Right ventricle myocardium inferior (tissue), 1 donor: ENCODE results near the gene MBLAC1. TPM values are rescaled to one million over a fixed set of nuclear protein-coding genes. Genes with fewer than 3 reads are reported as not detected.
A peak's percentile ranks its signal among the peaks of the same experiment; 100 is the strongest.
"Not testable (repeated sequence)": the region's sequence is repeated elsewhere in the genome, so short reads cannot be mapped to it uniquely, and the experiment has no call there.

Experiments used
- ATAC-seq: fragments of 200-7000 bp; cut with Tn5 transposase; one replicate; pipeline ENCODE4 v1.9.1; 2020; ENCODE audit warnings: mild to moderate bottlenecking, moderate library complexity
- DNase-seq: peaks from one replicate; pipeline ENCODE4 v3.0.0; 2021; ENCODE audit errors: missing footprints
- intact Hi-C: fragments of 100-400 bp; cut with DNase I; formaldehyde crosslinking; loops from one replicate; pipeline ENCODE4 v1.11.0; 2022
- total RNA-seq: library from RNA; stranded (reverse); fragmentation: NEBNext Ultra II Directional; extraction: Animal tissue kit (Norgen Biotek cat#: 25700); gene quantifications from one replicate; pipeline ENCODE4 v1.2.1, GENCODE V29; 2021
- donor health status: DM: no; HTN: yes; CAD: no; lungs with severe emphysema.

MBLAC1 gene
- total RNA-seq, 1 donor from 2014 or later = 2.1 TPM

DNA sequence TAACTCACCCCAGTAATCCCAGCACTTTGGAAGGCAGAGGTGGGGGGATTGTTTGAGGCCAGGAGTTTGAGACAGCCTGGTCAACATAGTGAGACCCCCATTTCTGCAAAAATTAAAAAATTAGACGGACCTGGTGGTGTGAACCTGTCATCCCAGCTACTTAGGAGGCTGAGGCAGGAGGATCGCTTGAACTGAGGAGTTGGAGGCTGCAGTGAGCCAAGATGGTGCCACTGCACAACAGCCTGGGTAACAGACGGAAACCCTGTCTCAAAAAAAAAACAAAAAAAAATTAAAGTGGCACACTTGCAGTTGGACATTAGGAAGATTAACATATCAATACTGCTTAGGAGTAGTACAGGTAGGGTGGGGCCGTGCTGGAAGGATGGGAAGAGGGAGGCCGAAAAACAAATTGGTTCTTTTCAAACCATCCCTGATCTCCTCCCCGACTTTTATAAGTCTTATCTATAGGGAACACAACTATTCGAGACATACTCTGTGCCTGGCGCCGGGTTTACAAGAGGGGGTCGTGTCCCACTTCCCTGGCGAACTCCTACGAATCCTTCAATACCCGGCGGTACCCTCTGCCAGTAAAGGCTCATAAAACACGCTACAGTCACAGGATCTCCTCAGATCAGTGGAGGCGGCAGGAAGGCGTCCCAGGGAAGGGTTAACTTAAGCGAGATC is 8.2 kb upstream of the MBLAC1 start:
- intact Hi-C loops = loop anchor here (1.0 kb wide), 1 partner anchor 18 kb away; no protein-coding TSS in a partner anchor
- ATAC-seq (no peak), DNase-seq (no peak)

- peak; percentile 97 for DNase-seq
- intact Hi-C loops = loop anchor here (1.0 kb wide), 1 partner anchor 19 kb away; no protein-coding TSS in a partner anchor
- ATAC-seq = peak; percentile 91
Observed at GRCh38 chr7:100119072-100119969, 7.4 kb upstream of the MBLAC1 start, which contains the start of the genes CNPY4 and TAF6. CNPY4 (plus strand) TSS chr7:100119634; CDS start chr7:100119745, 111 bp downstream. TAF6 (minus strand) TSS chr7:100119358; CDS start chr7:100114209, 5,149 bp downstream.

DNA sequence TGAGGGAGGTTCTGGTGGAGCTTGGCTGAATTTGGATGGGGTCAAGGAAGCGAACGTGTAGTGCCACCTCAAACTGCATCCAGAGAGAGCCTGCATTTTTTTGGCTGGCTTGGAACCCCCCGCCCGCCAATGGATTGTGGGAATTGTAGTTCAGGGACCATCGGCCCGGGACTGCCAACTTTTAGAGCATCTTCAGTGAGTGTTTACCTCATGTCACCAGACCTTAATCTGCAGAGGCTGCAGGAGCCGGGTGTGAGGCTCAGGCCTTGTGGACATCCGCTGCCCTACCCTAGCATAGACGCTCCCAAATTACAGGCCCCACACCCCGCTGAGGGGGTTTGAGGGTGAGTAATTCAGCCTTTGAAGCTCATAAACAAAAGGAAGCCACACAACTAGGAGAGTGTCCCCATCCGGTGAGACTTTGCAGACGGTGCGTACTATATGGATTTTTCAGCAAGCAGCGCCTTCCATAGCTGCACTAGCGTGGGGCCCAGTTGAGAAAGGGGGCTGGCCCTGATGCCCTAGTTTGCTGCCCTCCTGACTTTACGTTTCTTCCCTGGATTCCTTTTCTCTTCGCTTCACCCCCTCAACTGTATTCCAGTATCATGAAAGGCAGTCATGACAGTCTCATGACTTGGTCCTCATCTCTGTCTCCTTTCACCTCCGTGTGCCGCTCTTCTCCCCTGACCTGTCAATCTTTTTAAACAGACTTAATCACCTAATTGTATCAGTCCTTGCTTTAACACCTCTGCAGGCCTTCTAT is 6.6 kb upstream of the MBLAC1 start:
- intact Hi-C loops = loop anchor here (1.0 kb wide), 1 partner anchor 20 kb away; no protein-coding TSS in a partner anchor
- peak; percentile 67 for ATAC-seq

DNA sequence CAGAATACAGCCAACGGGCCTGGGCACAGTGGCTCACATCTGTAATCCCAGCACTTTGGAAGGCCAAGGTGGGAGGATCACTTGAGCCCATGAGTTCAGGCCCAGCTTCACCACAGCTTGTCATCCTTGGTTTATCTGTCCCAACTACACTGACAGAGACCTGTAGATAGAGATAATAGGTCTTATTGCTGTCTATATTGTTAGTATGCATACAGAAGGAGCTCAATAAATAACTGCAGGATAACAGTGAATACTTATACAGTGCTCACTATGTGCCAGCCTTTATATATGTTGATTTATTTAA is 6.1 kb upstream of the MBLAC1 start:
- ATAC-seq = no peak
- DNase-seq = no peak
- intact Hi-C loops = no loop called here

More for the DNA sequence above, 6.6 kb upstream of the MBLAC1 start:
- no peak for DNase-seq

DNA sequence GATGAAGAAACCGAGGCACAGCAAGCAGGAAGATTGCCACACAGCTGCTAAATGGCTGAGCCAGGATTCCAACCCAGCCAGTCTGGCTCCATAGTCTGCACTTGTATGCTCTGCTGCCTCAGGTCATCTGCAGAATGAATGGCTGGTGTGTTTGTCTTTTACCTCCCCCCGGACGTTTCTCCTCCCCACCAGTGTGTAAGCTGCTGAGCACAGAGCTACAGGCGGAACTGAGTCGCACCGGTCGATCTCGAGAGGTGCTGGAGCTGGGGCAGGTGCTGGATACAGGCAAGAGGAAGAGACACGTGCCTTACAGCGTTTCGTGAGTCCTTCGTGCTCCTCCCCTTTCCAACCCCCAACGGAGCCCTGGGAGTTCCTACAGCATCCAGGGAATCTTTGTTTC is 4.7 kb upstream of the MBLAC1 start:
- intact Hi-C loops = no loop called here
- DNase-seq (no peak), ATAC-seq (no peak)

DNA sequence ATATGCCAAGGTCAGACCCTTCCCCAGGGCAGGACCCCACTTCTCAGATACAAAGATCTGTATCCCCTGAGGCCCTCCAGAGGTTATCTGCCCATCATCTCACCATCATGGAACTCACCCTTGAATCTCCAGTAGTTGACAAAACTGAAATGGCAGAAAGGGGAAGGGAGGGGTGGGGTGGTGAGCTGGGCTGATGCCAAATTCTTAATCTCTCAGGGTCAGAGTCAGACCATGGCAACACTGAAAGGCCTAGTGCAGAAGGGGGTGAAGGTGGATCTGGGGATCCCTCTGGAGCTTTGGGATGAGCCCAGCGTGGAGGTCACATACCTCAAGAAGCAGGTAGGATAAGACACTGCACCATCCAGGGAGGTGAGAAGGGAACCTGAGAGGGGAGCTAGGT is 4.2 kb upstream of the MBLAC1 start:
- ATAC-seq = no peak
- DNase-seq = no peak
- intact Hi-C loops = no loop called here

- intact Hi-C loops = loop anchor here (5.0 kb wide), 3 partner anchors 32 to 132 kb away; no protein-coding TSS in a partner anchor
Observed at GRCh38 chr7:100124301-100125230, 2.2 kb upstream of the MBLAC1 start.

GRCh38 chr7:100126239-100126930 is 382 bp upstream of the MBLAC1 start:
- no peak for DNase-seq
- no peak for ATAC-seq
- intact Hi-C loops = loop anchor here (5.0 kb wide), 3 partner anchors 34 to 134 kb away; no protein-coding TSS in a partner anchor

More at GRCh38 chr7:100124301-100125230, 2.2 kb upstream of the MBLAC1 start:
- ATAC-seq = no peak
- no peak for DNase-seq

DNA sequence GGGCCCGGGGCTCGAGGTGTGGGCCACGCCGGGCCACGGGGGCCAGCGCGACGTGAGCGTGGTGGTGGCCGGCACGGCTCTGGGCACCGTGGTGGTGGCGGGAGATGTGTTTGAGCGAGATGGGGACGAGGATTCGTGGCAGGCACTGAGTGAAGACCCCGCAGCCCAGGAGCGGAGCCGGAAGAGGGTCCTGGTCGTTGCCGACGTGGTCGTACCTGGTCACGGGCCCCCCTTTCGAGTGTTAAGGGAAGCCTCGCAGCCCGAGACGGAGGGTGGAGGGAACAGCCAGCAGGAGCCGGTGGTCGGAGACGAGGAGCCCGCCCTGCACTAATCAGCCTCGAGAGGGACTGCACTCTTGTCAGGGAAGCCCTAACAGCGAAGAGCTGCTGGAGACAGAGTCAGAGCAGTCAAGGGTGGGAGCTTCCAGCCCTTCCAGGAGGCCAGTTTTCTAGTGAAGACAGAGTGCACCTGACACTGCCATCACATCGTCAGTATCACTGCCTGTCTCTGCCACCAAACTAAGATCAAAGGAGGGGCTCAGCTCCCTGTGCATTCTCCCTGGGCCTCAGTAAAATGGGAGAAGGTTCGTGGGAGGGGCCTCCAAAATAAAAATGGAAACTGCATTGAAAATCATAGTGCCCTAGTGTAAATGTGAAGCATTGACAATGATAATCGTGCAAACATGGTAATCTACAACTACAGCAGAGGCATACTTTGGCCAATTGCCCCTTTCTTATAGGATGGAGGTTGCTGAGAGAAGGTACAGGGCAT is 1.3 kb downstream of the MBLAC1 start:
- intact Hi-C loops = loop anchor here (5.0 kb wide), 3 partner anchors 36 to 136 kb away; no protein-coding TSS in a partner anchor
- DNase-seq = no peak
- ATAC-seq = no peak

GRCh38 chr7:100128637-100128963 is 1.8 kb downstream of the MBLAC1 start:
- no peak for DNase-seq
- ATAC-seq = no peak
- intact Hi-C loops = loop anchor here (5.0 kb wide), 3 partner anchors 36 to 136 kb away; no protein-coding TSS in a partner anchor

GRCh38 chr7:100130220-100130607 is 3.4 kb downstream of the MBLAC1 start:
- intact Hi-C loops = loop anchor here (5.0 kb wide), 1 partner anchor 218 kb away; no protein-coding TSS in a partner anchor
- DNase-seq, ATAC-seq: not testable (repeated sequence)

- DNase-seq = peak; percentile 88
- no peak for ATAC-seq
- intact Hi-C loops = loop anchor here (5.0 kb wide), 1 partner anchor 219 kb away; no protein-coding TSS in a partner anchor
Observed at GRCh38 chr7:100130608-100131453, 4.1 kb downstream of the MBLAC1 start.

GRCh38 chr7:100132126-100132525 is 5.4 kb downstream of the MBLAC1 start:
- no peak for DNase-seq
- no peak for ATAC-seq
- intact Hi-C loops = loop anchor here (5.0 kb wide), 1 partner anchor 220 kb away; no protein-coding TSS in a partner anchor

DNA sequence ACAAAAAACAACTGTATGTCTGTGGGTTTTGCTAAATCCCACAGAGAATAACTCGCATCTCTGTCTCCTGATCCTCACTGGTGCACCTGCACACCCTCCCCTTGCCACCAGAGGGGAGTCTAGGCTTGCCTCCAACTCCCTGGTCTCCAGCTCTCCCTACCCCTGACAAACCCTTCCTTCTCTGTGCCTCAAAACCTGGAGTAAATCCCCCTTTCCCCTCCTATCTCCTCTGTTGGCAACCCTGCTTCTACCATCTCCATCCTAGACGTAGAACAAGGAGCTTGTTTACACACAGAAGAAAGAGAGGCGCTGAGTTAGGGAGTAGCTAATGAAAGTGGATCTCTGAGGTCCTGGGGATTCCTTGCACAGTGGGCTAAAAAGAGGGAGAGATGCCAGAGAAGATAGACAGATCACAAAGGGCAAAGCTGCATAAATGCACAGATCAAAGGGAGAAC is 6.0 kb downstream of the MBLAC1 start:
- no peak for DNase-seq
- peak; percentile 53 for ATAC-seq
- intact Hi-C loops = loop anchor here (5.0 kb wide), 1 partner anchor 220 kb away; no protein-coding TSS in a partner anchor
